Thoracic aorta (tissue), 2 donors: Measurements from ENCODE around the gene PARD3. TPM values are rescaled to one million over a fixed set of nuclear protein-coding genes. Genes with fewer than 3 reads are reported as not detected.

Experiments used
- ATAC-seq: fragments of 150-250 bp; one replicate; pipeline ENCODE4 v1.8.0; 2017; ENCODE audit warnings: low read depth; ENCODE audit not compliant: insufficient number of reproducible peaks, low FRiP score
- DNase-seq: peaks from one replicate; pipeline ENCODE4 v3.0.0-alpha.2; 2020; ENCODE audit warnings: low spot score
- H3K27ac ChIP-seq, 2 donors: fragments of 200-600 bp; sonication (generic); 1 replicate in 1 of 2; 2 replicates in 1 of 2; pipeline ENCODE4 v1.5.1; 2016; ENCODE audit warnings: mild to moderate bottlenecking in 2 of 2, moderate library complexity in 2 of 2
- H3K27me3 ChIP-seq: fragments of 200-600 bp; sonication (generic); replicated peaks from 2 replicates; pipeline ENCODE4 v1.6.0; 2016; ENCODE audit warnings: mild to moderate bottlenecking; ENCODE audit not compliant: insufficient read depth
- H3K36me3 ChIP-seq: fragments of 200-600 bp; sonication (generic); one replicate; pipeline ENCODE4 v1.5.1; 2016
- H3K4me1 ChIP-seq, 2 donors: fragments of 200-600 bp; sonication (generic); 1 replicate in 1 of 2; 2 replicates in 1 of 2; pipeline versions ENCODE4 v1.5.1 to v1.6.0; 2016; ENCODE audit warnings: low read depth in 2 of 2, mild to moderate bottlenecking in 1 of 2; ENCODE audit not compliant: control insufficient read depth in 1 of 2
- H3K4me3 ChIP-seq: fragments of 200-600 bp; sonication (generic); 2 replicates; pipeline ENCODE4 v1.5.1; 2016; ENCODE audit warnings: mild to moderate bottlenecking
- H3K9me3 ChIP-seq: fragments of 200-600 bp; sonication (generic); 2 replicates; pipeline ENCODE4 v1.5.1; 2016
- total RNA-seq, 2 donors: library from RNA; depleted of rRNA; stranded (reverse); fragments of >200 nt; gene quantifications; one replicate each; pipeline versions ENCODE4 v1.1.0 to v1.2.3, GENCODE V29; 2016
- TF ChIP-seq, protein P1 (sequence below): fragments of 200-600 bp; sonication (generic); IDR thresholded peaks from one replicate; pipeline ENCODE4 v1.5.1; 2019; ENCODE audit warnings: antibody characterized with exemption

PARD3 gene
- total RNA-seq, 2 donors from 2014 or later: 16.7 to 34.5 TPM

- H3K36me3 ChIP-seq: no peaks in the 10 kb centered on the region
- H3K27me3 ChIP-seq: no peaks in the 10 kb centered on the region
- peak overlapping the region in 1 of 2 donors; percentile 28 for H3K27ac ChIP-seq
- no peak overlapping the region for H3K4me3 ChIP-seq
- ATAC-seq (no peak), DNase-seq (no peak)
- no peaks in the 10 kb centered on the region for H3K9me3 ChIP-seq
- peaks cover 7 to 24% of the 10 kb centered on the region in 2 donors for H3K4me1 ChIP-seq
- TF ChIP-seq, protein P1, sequence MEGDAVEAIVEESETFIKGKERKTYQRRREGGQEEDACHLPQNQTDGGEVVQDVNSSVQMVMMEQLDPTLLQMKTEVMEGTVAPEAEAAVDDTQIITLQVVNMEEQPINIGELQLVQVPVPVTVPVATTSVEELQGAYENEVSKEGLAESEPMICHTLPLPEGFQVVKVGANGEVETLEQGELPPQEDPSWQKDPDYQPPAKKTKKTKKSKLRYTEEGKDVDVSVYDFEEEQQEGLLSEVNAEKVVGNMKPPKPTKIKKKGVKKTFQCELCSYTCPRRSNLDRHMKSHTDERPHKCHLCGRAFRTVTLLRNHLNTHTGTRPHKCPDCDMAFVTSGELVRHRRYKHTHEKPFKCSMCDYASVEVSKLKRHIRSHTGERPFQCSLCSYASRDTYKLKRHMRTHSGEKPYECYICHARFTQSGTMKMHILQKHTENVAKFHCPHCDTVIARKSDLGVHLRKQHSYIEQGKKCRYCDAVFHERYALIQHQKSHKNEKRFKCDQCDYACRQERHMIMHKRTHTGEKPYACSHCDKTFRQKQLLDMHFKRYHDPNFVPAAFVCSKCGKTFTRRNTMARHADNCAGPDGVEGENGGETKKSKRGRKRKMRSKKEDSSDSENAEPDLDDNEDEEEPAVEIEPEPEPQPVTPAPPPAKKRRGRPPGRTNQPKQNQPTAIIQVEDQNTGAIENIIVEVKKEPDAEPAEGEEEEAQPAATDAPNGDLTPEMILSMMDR: no peak
These were observed 523.5 kb downstream of the PARD3 start for GRCh38 chr10:34291466-34292193.

GRCh38 chr10:34290412-34291081 is 524.5 kb downstream of the PARD3 start:
- peaks cover 7 to 24% of the 10 kb centered on the region in 2 donors for H3K4me1 ChIP-seq
- no peaks in the 10 kb centered on the region for H3K27me3 ChIP-seq
- peak; percentile 65 for ATAC-seq
- no peaks in the 10 kb centered on the region for H3K36me3 ChIP-seq
- H3K4me3 ChIP-seq: no peak overlapping the region
- no peaks in the 10 kb centered on the region for H3K9me3 ChIP-seq
- peak; percentile 26 for DNase-seq
- TF ChIP-seq, protein P1: no peak
- no peak overlapping the region for H3K27ac ChIP-seq

GRCh38 chr10:34288634-34289033 is 526.5 kb downstream of the PARD3 start:
- ATAC-seq: no peak
- DNase-seq: no peak
- Histone ChIP-seq H3K27ac (no peak overlapping the region), H3K4me1 (peaks cover 7 to 24% of the 10 kb centered on the region in 2 donors), H3K36me3 (no peaks in the 10 kb centered on the region), H3K9me3 (no peaks in the 10 kb centered on the region), H3K4me3 (no peak overlapping the region), H3K27me3 (no peaks in the 10 kb centered on the region)
- TF ChIP-seq, protein P1: no peak

DNA sequence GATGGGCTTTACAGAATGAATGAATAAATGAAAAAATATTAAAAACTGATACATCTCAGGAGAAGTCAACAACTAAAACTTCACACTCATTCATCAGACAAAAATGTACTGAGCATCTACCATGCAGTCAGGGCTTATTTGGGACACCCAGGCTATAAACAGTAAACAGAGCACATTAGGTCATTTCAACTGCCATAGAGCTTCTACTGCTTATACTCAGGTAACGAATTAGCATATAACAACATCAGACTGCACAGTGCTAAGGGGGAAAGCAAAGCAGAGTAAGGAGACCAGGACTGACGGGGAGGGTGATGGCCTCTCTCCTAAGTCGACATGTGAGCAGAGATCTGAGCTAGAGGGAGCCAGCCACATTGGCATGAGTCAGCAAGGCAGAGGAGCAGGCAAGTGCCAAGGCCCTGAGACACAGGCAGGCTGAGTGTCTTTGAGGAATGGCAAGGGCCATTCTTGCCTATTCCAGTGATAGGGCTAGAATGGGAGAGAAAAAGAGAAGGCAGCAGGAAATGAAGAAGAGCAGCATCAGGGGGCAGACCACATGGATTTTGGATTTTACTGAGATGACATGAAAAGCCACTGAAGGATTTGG is 528.9 kb downstream of the PARD3 start:
- Histone ChIP-seq H3K27me3 (no peaks in the 10 kb centered on the region), H3K9me3 (no peaks in the 10 kb centered on the region), H3K36me3 (no peaks in the 10 kb centered on the region), H3K4me3 (no peak overlapping the region), H3K27ac (no peak overlapping the region), H3K4me1 (peaks cover 20 to 30% of the 10 kb centered on the region in 2 donors)
- TF ChIP-seq, protein P1: no peak
- no peak for DNase-seq
- ATAC-seq: no peak
